ENCODE results near the gene LRRFIP1.

DNA sequence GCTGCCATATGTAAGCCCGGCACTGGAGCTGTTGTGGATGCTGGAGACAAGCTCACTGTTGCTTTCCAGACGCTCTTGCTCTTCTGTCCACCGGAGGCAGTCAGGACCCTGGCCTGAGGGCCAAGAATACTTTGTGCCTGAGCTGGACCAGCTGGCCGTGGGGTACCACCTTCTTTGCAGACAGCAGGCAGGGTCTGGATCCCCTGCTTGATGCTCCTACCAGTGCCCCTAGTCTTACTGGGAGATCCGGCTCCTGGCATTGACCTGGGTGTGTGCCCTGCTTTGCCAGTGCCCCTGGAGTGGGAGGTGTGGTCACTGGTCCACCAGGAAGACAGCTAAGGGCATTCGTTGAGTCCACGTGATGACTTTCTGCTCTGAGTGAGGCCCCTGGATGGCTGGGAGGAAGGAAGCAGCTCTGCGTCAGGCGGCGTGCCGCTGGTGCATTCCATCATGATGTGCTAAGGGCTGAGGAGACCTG is 59.3 kb downstream of the LRRFIP1 start:
- TF ChIP-seq, protein P1, sequence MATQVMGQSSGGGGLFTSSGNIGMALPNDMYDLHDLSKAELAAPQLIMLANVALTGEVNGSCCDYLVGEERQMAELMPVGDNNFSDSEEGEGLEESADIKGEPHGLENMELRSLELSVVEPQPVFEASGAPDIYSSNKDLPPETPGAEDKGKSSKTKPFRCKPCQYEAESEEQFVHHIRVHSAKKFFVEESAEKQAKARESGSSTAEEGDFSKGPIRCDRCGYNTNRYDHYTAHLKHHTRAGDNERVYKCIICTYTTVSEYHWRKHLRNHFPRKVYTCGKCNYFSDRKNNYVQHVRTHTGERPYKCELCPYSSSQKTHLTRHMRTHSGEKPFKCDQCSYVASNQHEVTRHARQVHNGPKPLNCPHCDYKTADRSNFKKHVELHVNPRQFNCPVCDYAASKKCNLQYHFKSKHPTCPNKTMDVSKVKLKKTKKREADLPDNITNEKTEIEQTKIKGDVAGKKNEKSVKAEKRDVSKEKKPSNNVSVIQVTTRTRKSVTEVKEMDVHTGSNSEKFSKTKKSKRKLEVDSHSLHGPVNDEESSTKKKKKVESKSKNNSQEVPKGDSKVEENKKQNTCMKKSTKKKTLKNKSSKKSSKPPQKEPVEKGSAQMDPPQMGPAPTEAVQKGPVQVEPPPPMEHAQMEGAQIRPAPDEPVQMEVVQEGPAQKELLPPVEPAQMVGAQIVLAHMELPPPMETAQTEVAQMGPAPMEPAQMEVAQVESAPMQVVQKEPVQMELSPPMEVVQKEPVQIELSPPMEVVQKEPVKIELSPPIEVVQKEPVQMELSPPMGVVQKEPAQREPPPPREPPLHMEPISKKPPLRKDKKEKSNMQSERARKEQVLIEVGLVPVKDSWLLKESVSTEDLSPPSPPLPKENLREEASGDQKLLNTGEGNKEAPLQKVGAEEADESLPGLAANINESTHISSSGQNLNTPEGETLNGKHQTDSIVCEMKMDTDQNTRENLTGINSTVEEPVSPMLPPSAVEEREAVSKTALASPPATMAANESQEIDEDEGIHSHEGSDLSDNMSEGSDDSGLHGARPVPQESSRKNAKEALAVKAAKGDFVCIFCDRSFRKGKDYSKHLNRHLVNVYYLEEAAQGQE (IDR thresholded peaks at IDR 0.05; ENCODE audit: insufficient read depth in 1 of 2, low read depth in 2 of 2, low read length in 2 of 2): no peak
- TF ChIP-seq POLR2AphosphoS5 (IDR thresholded peaks at IDR 0.05; ENCODE audit: low read depth, low read length): no peak
- TF ChIP-seq SIN3A (IDR thresholded peaks at IDR 0.05; ENCODE audit: borderline replicate concordance, insufficient read depth, low read length): no peak
- TF ChIP-seq TAF1 (IDR thresholded peaks at IDR 0.05; ENCODE audit: borderline replicate concordance, insufficient read depth, low read length): no peak
